Measurements from ENCODE around the gene KIR2DL1.
"Not testable (repeated sequence)": the region's sequence is repeated elsewhere in the genome, so short reads cannot be mapped to it uniquely, and the experiment has no call there.

GRCh38 chr19:54788154-54788553 lies 18.6 kb downstream of the KIR2DL1 start:
- TF ChIP-seq, protein P1, sequence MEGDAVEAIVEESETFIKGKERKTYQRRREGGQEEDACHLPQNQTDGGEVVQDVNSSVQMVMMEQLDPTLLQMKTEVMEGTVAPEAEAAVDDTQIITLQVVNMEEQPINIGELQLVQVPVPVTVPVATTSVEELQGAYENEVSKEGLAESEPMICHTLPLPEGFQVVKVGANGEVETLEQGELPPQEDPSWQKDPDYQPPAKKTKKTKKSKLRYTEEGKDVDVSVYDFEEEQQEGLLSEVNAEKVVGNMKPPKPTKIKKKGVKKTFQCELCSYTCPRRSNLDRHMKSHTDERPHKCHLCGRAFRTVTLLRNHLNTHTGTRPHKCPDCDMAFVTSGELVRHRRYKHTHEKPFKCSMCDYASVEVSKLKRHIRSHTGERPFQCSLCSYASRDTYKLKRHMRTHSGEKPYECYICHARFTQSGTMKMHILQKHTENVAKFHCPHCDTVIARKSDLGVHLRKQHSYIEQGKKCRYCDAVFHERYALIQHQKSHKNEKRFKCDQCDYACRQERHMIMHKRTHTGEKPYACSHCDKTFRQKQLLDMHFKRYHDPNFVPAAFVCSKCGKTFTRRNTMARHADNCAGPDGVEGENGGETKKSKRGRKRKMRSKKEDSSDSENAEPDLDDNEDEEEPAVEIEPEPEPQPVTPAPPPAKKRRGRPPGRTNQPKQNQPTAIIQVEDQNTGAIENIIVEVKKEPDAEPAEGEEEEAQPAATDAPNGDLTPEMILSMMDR (IDR thresholded peaks at IDR 0.05; ENCODE audit: low read length): not testable (repeated sequence)
- TF ChIP-seq EZH2 (optimal IDR thresholded peaks at IDR 0.05; ENCODE audit: low read depth, low read length): not testable (repeated sequence)
